GM12878 (cell line): ENCODE measurements around the gene CDK13.

Experiments used
- EP300 ChIP-seq, 2 experiments: fragments of 150-350 bp in 1 of 2; IDR thresholded peaks; 2 replicates each; pipeline ENCODE4 v1.6.1; 2011 to 2012; ENCODE audit warnings: low read depth in 2 of 2, low read length in 2 of 2, borderline replicate concordance in 1 of 2, improper control_type of control experiment in 1 of 2, inconsistent platforms in 1 of 2; ENCODE audit not compliant: control insufficient read depth in 1 of 2
- EZH2 ChIP-seq: IDR thresholded peaks from 2 replicates; pipeline ENCODE4 v1.6.1; 2012; ENCODE audit warnings: low read depth, mild to moderate bottlenecking, control low read depth, inconsistent platforms, low read length, borderline replicate concordance; ENCODE audit not compliant: control insufficient read depth
- FOXM1 ChIP-seq: IDR thresholded peaks from 2 replicates; pipeline ENCODE4 v1.6.1; 2012; ENCODE audit warnings: low read depth, mild to moderate bottlenecking, inconsistent platforms, low read length, moderate library complexity
- RCOR1 ChIP-seq: conservative IDR thresholded peaks from 2 replicates; pipeline ENCODE4 v1.6.1; 2012; ENCODE audit warnings: low read depth, low read length, improper control_type of control experiment
- SP1 ChIP-seq: IDR thresholded peaks from one replicate; pipeline ENCODE4 v1.6.1; 2011; ENCODE audit warnings: low read depth, low read length
- SPI1 ChIP-seq: IDR thresholded peaks from 2 replicates; pipeline ENCODE4 v1.6.1; 2011; ENCODE audit warnings: low read depth, mild to moderate bottlenecking, low read length, moderate library complexity, borderline replicate concordance; ENCODE audit not compliant: insufficient read depth
- TF ChIP-seq, protein P1 (sequence below): IDR thresholded peaks from 2 replicates; pipeline ENCODE4 v1.6.1; 2012; ENCODE audit warnings: low read depth, low read length, improper control_type of control experiment

DNA sequence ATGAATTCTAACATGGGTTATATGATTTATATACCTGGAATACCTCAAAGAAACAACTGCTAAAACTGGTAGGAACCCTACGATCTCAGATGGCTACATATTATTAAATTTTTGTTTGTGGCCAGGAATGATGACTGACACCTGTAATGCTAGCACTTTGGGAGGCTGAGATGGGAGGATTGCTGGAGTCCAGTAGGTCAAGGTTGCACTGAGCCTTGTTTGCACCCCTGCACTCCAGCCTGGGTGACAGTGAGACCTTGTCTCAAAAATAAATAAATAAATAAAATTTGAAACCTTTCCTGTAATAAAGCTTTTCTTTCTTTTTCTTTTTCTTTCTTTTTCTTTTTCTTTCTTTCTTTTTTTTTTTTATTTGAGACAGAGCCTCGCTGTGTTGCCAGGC lies 123.2 kb downstream of the CDK13 start:
- TF ChIP-seq RCOR1 (no peak), EP300 (IDR thresholded peaks at IDR 0.05; ENCODE audit: borderline replicate concordance in 1 of 2, control insufficient read depth in 1 of 2, low read depth in 2 of 2, low read length in 2 of 2) (no peak), SPI1 (no peak), EZH2 (no peak), SP1 (no peak), FOXM1 (no peak)
- TF ChIP-seq, protein P1, sequence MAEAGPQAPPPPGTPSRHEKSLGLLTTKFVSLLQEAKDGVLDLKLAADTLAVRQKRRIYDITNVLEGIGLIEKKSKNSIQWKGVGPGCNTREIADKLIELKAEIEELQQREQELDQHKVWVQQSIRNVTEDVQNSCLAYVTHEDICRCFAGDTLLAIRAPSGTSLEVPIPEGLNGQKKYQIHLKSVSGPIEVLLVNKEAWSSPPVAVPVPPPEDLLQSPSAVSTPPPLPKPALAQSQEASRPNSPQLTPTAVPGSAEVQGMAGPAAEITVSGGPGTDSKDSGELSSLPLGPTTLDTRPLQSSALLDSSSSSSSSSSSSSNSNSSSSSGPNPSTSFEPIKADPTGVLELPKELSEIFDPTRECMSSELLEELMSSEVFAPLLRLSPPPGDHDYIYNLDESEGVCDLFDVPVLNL = no peak
